Astrocyte (in vitro differentiated cells and primary cell): Measurements from ENCODE around the gene TLE7.

Source experiments
- CTCF ChIP-seq: IDR thresholded peaks from 2 replicates; pipeline ENCODE4 v1.5.1; 2011; ENCODE audit warnings: low read depth, mild to moderate bottlenecking, inconsistent platforms, low read length, moderate library complexity; ENCODE audit not compliant: insufficient read depth
- EZH2 ChIP-seq: IDR thresholded peaks from 2 replicates; pipeline ENCODE4 v1.6.1; 2012; ENCODE audit warnings: mild to moderate bottlenecking, low read length, inconsistent platforms; ENCODE audit not compliant: insufficient read depth

GRCh38 chr16:71383054-71383773 is 58.6 kb downstream of the TLE7 start:
- TF ChIP-seq CTCF (no peak), EZH2 (no peak)
